ENCODE data around the gene SAPCD1. TPM values are rescaled to one million over a fixed set of nuclear protein-coding genes. Genes with fewer than 3 reads are reported as not detected.
"Not testable (repeated sequence)": the region's sequence is repeated elsewhere in the genome, so short reads cannot be mapped to it uniquely, and the experiment has no call there.

Gene SAPCD1
- polyA plus RNA-seq, 1 experiment: 0.88 TPM

DNA sequence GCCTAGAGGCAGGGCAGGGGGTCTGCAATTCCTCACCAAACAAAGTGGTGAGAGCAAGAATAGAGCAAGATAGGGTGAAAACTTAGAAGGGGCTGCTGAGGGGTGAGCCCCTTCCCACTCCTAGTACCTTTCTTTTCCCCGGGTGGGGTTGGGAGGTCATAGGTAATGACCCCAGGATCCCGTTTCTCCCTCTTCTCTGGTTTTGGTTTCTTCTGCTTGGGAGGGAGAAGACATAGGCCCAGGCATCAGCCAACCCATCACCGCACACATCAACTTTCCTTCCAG, 29.6 kb downstream of the SAPCD1 start:
- CTCF ChIA-PET: interaction anchor here (0.9 to 2.5 kb wide), 17 partner anchors 9 to 79 kb away, joined by 3 to 24 read pairs (median 5); partner anchors contain the start of genes CLIC1 and VWA7
- H3K9me3 ChIP-seq (ENCODE audit: control insufficient read depth, insufficient read depth, low read length): no peaks in the 10 kb centered on the region
- no peak for DNase-seq (ENCODE audit: low read depth, low spot score)
- H3K27me3 ChIP-seq (ENCODE audit: control insufficient read depth, insufficient read depth, low read length): no peaks in the 10 kb centered on the region
- no peak overlapping the region for H3K4me3 ChIP-seq (ENCODE audit: low read depth, low read length)
- POLR2A ChIA-PET: interaction anchor here (1.2 kb wide), 1 partner anchor 35 kb away, joined by 9 read pairs; the partner anchor contains the start of gene HSPA1B
- no peak for TF ChIP-seq CTCF (IDR thresholded peaks at IDR 0.05; ENCODE audit: low read depth, low read length)
- no peak overlapping the region for H3K27ac ChIP-seq (ENCODE audit: low read depth, low read length)

DNA sequence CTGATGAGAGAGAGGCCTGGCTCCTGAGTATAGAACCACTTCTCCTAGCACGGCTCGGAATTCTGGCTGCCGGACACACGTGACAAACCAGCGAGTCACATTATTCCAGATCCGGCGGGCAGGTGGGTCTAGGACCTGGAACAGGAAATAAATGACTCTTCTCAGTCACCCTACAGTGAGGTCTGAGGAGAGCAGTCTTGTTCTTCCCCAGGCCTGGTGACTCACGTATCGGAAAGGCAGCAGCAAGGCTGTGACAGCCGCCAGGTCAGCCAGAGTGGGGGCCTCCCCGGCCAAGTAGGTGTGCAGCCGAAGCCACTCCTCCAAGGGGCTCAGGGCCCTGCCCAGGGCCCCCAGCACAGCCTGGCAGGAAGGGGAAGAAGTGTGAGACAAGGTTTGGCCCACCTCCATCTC, 30.3 kb downstream of the SAPCD1 start:
- Histone ChIP-seq H3K4me3 (ENCODE audit: low read depth, low read length) (no peak overlapping the region), H3K27me3 (ENCODE audit: control insufficient read depth, insufficient read depth, low read length) (no peaks in the 10 kb centered on the region), H3K27ac (ENCODE audit: low read depth, low read length) (peak overlapping the region; percentile 2), H3K9me3 (ENCODE audit: control insufficient read depth, insufficient read depth, low read length) (no peaks in the 10 kb centered on the region)
- no peak for DNase-seq (ENCODE audit: low read depth, low spot score)
- TF ChIP-seq CTCF (IDR thresholded peaks at IDR 0.05; ENCODE audit: low read depth, low read length): no peak
- ChIA-PET CTCF (interaction anchor here (2.5 kb wide), 1 partner anchor 14 kb away, joined by 24 read pairs; the partner anchor contains the start of gene VWA7), POLR2A (interaction anchor here (0.7 kb wide), 1 partner anchor 77 kb away, joined by 5 read pairs; no protein-coding TSS in a partner anchor)

DNA sequence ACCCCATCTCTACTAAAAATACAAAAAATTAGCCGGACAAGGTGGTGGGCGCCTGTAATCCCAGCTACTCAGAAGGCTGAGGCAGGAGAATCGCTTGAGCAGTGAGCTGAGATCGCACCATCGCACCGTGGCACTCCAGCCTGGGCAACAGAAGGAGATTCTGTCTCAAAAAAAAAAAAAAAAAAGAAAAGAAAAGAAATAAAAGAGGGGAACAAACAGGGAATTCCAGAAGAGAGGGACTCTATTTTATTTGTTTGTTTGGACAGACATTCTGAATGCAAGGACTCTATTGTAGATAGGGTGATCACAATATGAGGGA, 31.4 kb downstream of the SAPCD1 start:
- H3K27me3 ChIP-seq (ENCODE audit: control insufficient read depth, insufficient read depth, low read length); H3K27ac ChIP-seq (ENCODE audit: low read depth, low read length); POLR2A ChIA-PET; DNase-seq (ENCODE audit: low read depth, low spot score); CTCF ChIA-PET; H3K9me3 ChIP-seq (ENCODE audit: control insufficient read depth, insufficient read depth, low read length): not testable (repeated sequence)
- peak overlapping the region; percentile 84 for H3K4me3 ChIP-seq (ENCODE audit: low read depth, low read length)

DNA sequence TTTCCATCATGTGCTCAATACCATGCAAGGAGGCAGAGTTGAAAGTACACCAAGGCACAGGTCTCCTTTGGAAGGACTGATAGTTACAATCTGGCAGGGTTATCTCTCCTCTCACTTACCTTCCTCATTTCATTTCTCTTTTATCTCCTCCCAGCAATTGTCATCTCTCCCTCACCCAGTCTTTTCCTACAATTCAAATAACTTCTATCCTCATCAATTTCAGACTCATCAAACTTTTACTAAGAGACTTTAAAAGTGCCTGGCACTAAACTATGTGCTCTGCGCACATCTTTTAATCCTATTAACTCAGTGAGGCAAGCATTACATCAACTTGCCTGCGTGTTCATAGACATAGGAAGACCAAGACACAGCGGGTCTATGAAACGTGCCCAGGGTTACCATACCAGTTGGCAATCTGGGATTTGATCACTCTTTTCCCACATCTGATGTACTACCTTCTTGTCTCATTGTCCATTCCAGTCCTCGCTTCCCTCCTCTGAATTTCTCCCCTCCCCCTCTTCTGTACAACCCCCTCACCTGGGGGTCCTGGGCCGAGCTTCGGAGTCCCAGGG, 31.9 kb downstream of the SAPCD1 start:
- no peak for TF ChIP-seq CTCF (IDR thresholded peaks at IDR 0.05; ENCODE audit: low read depth, low read length)
- Histone ChIP-seq H3K27me3 (ENCODE audit: control insufficient read depth, insufficient read depth, low read length) (no peaks in the 10 kb centered on the region), H3K4me3 (ENCODE audit: low read depth, low read length) (peak overlapping the region; percentile 84), H3K9me3 (ENCODE audit: control insufficient read depth, insufficient read depth, low read length) (no peaks in the 10 kb centered on the region), H3K27ac (ENCODE audit: low read depth, low read length) (peak overlapping the region; percentile 77)
- CTCF ChIA-PET: interaction anchor here (1.0 to 2.3 kb wide), 2 partner anchors 8 to 12 kb away, joined by 3 to 25 read pairs; partner anchors contain the start of gene LSM2
- POLR2A ChIA-PET: interaction anchor here (1.7 to 2.9 kb wide), 3 partner anchors 12 to 33 kb away, joined by 7 to 27 read pairs (median 10); partner anchors contain the start of genes HSPA1B and LSM2
- DNase-seq (ENCODE audit: low read depth, low spot score): no peak

GRCh38 chr6:31794866-31795615, 32.6 kb downstream of the SAPCD1 start:
- CTCF ChIA-PET: interaction anchor here (1.0 to 2.3 kb wide), 6 partner anchors 8 to 80 kb away, joined by 3 to 25 read pairs (median 3); partner anchors contain the start of genes LSM2 and LY6G6D
- Histone ChIP-seq H3K9me3 (ENCODE audit: control insufficient read depth, insufficient read depth, low read length) (no peaks in the 10 kb centered on the region), H3K27me3 (ENCODE audit: control insufficient read depth, insufficient read depth, low read length) (no peaks in the 10 kb centered on the region), H3K27ac (ENCODE audit: low read depth, low read length) (peak overlapping the region; percentile 77), H3K4me3 (ENCODE audit: low read depth, low read length) (peak overlapping the region; percentile 84)
- POLR2A ChIA-PET: interaction anchor here (0.6 to 2.9 kb wide), 7 partner anchors 12 to 112 kb away, joined by 3 to 27 read pairs (median 7); partner anchors contain the start of genes HSPA1A, HSPA1B, HSPA1L and LSM2
- TF ChIP-seq CTCF (IDR thresholded peaks at IDR 0.05; ENCODE audit: low read depth, low read length): no peak
- DNase-seq (ENCODE audit: low read depth, low spot score): no peak
